SJCRH30 (cell line): Measurements from ENCODE around the gene LRGUK. TPM values are rescaled to one million over a fixed set of nuclear protein-coding genes. Genes with fewer than 3 reads are reported as not detected.

Source experiments
- DNase-seq, 2 experiments: peaks; one replicate each; pipeline ENCODE4 v3.0.0-alpha.2; 2015 to 2020
- H3K27ac ChIP-seq: fragments of 250-450 bp; sonication (Bioruptor Pico); 2 replicates; pipeline ENCODE4 v1.5.1; 2020; ENCODE audit warnings: mild to moderate bottlenecking, moderate library complexity
- H3K27me3 ChIP-seq: fragments of 250-450 bp; sonication (Bioruptor Pico); 2 replicates; pipeline ENCODE4 v1.5.1; 2020; ENCODE audit warnings: mild to moderate bottlenecking, moderate library complexity
- H3K36me3 ChIP-seq: fragments of 250-450 bp; sonication (Bioruptor Pico); 2 replicates; pipeline ENCODE4 v1.5.1; 2020; ENCODE audit warnings: mild to moderate bottlenecking, moderate library complexity
- H3K4me1 ChIP-seq: fragments of 250-450 bp; sonication (Bioruptor Pico); 2 replicates; pipeline ENCODE4 v1.5.1; 2020; ENCODE audit warnings: mild to moderate bottlenecking, moderate library complexity
- H3K4me3 ChIP-seq: fragments of 250-450 bp; sonication (Bioruptor Pico); 2 replicates; pipeline ENCODE4 v1.5.1; 2020; ENCODE audit warnings: mild to moderate bottlenecking, moderate library complexity
- H3K9me3 ChIP-seq: fragments of 250-450 bp; sonication (Bioruptor Pico); replicated peaks from 2 replicates; pipeline ENCODE4 v1.5.1; 2020; ENCODE audit warnings: mild to moderate bottlenecking, moderate library complexity
- total RNA-seq: library from RNA; depleted of rRNA; stranded (reverse); fragments of >200 nt; shearing (Covaris generic); gene quantifications from 2 replicates; pipeline ENCODE4 v1.2.3, GENCODE V29; 2014; rRNA removed

Gene LRGUK
- total RNA-seq, 1 experiment from 2014 or later = 0.04 TPM

GRCh38 chr7:134307320-134307719, 180.2 kb downstream of the LRGUK start:
- Histone ChIP-seq H3K27ac (no peak overlapping the region), H3K4me3 (no peak overlapping the region), H3K36me3 (peaks cover 28% of the 10 kb centered on the region), H3K4me1 (no peaks in the 10 kb centered on the region), H3K9me3 (no peaks in the 10 kb centered on the region), H3K27me3 (no peaks in the 10 kb centered on the region)
- no peak for DNase-seq

- DNase-seq = no peak
- Histone ChIP-seq H3K4me1 (no peaks in the 10 kb centered on the region), H3K9me3 (no peaks in the 10 kb centered on the region), H3K36me3 (peaks cover 26% of the 10 kb centered on the region), H3K4me3 (no peak overlapping the region), H3K27ac (no peak overlapping the region), H3K27me3 (no peaks in the 10 kb centered on the region)
Measured at GRCh38 chr7:134308548-134308947, 181.4 kb downstream of the LRGUK start.

DNA sequence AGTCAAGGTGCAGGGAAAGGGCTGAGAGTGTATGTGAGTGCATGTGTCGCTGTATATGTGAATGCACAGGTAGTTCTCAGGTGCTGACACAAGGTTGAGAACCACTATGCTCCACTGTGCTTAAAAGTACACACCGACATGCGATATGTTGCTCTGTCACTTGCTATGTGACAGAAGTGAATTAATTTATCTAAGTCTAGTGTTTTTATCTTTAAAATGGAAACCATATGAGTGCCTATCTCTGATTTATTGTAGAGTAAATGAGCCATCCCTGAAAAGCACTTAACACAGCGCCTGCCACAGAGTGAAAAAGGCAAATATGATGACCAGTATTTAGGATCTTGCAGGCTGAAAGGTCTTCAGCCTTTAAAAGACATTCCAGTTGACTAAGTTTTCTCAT, 184.7 kb downstream of the LRGUK start:
- H3K36me3 ChIP-seq = peaks cover 8% of the 10 kb centered on the region
- H3K27me3 ChIP-seq = no peaks in the 10 kb centered on the region
- H3K9me3 ChIP-seq = no peaks in the 10 kb centered on the region
- no peak overlapping the region for H3K4me3 ChIP-seq
- DNase-seq = no peak
- H3K4me1 ChIP-seq = 0 out of 2 replicates have a peak, but pooled peaks cover 2% of the 10 kb centered on the region
- no peak overlapping the region for H3K27ac ChIP-seq

DNA sequence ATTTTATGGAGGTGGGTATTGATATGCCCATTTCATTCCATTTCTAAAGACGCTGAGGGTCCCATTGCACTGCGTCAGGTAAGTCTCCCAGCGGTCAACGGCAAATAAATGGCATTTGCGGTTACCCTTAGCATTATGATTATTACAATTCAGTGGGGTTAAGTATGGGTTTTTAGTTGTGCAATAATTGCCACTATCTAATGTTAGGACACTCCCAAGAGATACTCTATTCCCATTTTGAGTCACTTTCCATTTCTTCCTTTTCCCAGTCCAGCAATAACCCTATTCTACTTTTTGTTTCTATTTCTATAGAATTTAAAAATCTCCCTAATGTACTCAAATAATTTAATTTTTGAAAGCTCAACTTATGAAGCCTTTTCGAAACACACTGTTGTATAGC, 185.6 kb downstream of the LRGUK start:
- H3K9me3 ChIP-seq = no peaks in the 10 kb centered on the region
- no peak overlapping the region for H3K4me3 ChIP-seq
- H3K4me1 ChIP-seq = peaks cover 6% of the 10 kb centered on the region; the same call in 1 of the 2 replicates
- H3K27ac ChIP-seq = no peak overlapping the region
- peaks cover 8% of the 10 kb centered on the region for H3K36me3 ChIP-seq
- H3K27me3 ChIP-seq = no peaks in the 10 kb centered on the region; the same call in 1 of the 2 replicates
- DNase-seq = no peak

DNA sequence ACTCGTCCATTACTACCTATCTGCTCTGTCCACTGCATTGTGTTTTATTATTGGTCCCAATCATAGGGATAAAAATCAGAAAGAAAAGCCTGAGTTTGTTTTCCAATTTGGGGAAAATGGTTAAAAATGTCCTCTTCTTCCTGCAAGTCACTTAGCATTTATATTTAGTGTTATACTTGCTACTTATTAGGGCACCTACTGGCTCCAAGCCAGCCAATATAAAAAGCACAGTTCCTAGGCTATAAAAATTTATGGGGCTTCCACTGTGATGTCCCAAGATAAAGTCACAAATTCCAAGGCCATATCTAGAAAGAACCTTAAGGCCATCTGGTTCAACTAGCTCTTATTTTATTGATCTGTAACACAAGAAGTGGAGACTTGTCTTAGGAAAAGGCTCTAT, 186.4 kb downstream of the LRGUK start:
- H3K27me3 ChIP-seq = no peaks in the 10 kb centered on the region; the same call in 1 of the 2 replicates
- peaks cover 8% of the 10 kb centered on the region for H3K36me3 ChIP-seq
- no peak overlapping the region for H3K4me3 ChIP-seq
- DNase-seq = no peak
- H3K4me1 ChIP-seq = peaks cover 6% of the 10 kb centered on the region; the same call in 1 of the 2 replicates
- no peaks in the 10 kb centered on the region for H3K9me3 ChIP-seq
- H3K27ac ChIP-seq = no peak overlapping the region

Other genes with a start within 250 kb of the LRGUK start
- gene SLC35B4, start 189.6 kb downstream of the LRGUK start, total RNA-seq = 24.6 and 25.1 TPM in 2 replicates